ENCODE data around the gene SNCAIP. TPM values are rescaled to one million over a fixed set of nuclear protein-coding genes. Genes with fewer than 3 reads are reported as not detected.

The SNCAIP gene
- total RNA-seq, 2 donors from 2014 or later: 8.1 to 9.5 TPM

GRCh38 chr5:122322801-122323548 is 10.9 kb downstream of the SNCAIP start:
- TF ChIP-seq CTCF (IDR thresholded peaks at IDR 0.05): no peak
- H3K4me1 ChIP-seq: peaks cover 0 to 8% of the 10 kb centered on the region in 2 donors
- no peaks in the 10 kb centered on the region for H3K27me3 ChIP-seq
- H3K36me3 ChIP-seq: no peaks in the 10 kb centered on the region
- H3K9me3 ChIP-seq: no peaks in the 10 kb centered on the region
- no peak overlapping the region for H3K4me3 ChIP-seq
- DNase-seq (ENCODE audit: low spot score): no peak
- no peak overlapping the region for H3K27ac ChIP-seq

DNA sequence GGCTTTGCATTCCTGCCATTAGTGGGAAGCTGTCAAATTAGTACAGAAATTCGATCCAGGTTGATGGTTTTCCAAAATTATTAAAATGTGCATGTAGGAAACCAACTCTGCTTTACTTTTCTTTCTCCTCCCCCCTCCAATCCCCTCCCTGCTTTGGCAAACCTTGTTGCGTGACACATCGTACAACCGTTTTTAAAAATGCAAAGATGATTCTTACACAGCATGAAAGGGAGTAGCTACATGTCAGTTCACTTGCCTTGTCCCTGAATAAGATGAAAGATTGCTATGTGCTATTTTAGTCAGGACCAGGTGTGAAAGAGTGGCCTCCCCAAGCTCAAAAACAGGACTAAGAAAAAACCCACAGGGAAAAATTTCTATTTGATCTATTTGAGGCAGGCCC is 11.7 kb downstream of the SNCAIP start:
- H3K27ac ChIP-seq: no peak overlapping the region
- H3K9me3 ChIP-seq: no peaks in the 10 kb centered on the region
- no peak overlapping the region for H3K4me3 ChIP-seq
- H3K36me3 ChIP-seq: no peaks in the 10 kb centered on the region
- H3K27me3 ChIP-seq: no peaks in the 10 kb centered on the region
- TF ChIP-seq CTCF (IDR thresholded peaks at IDR 0.05): no peak
- peaks cover 0 to 8% of the 10 kb centered on the region in 2 donors for H3K4me1 ChIP-seq
- no peak for DNase-seq (ENCODE audit: low spot score)

- Histone ChIP-seq H3K27me3 (no peaks in the 10 kb centered on the region), H3K36me3 (no peaks in the 10 kb centered on the region), H3K4me1 (peaks cover 0 to 8% of the 10 kb centered on the region in 2 donors), H3K9me3 (no peaks in the 10 kb centered on the region), H3K4me3 (no peak overlapping the region), H3K27ac (no peak overlapping the region)
- TF ChIP-seq CTCF (IDR thresholded peaks at IDR 0.05): no peak
- DNase-seq (ENCODE audit: low spot score): no peak
Measured at GRCh38 chr5:122327110-122327509, 15.1 kb downstream of the SNCAIP start.

- H3K4me1 ChIP-seq: no peaks in the 10 kb centered on the region
- no peak overlapping the region for H3K27ac ChIP-seq
- DNase-seq (ENCODE audit: low spot score): no peak
- no peak for TF ChIP-seq CTCF (IDR thresholded peaks at IDR 0.05)
- H3K36me3 ChIP-seq: no peaks in the 10 kb centered on the region
- no peaks in the 10 kb centered on the region for H3K27me3 ChIP-seq
- H3K4me3 ChIP-seq: no peak overlapping the region
- H3K9me3 ChIP-seq: no peaks in the 10 kb centered on the region
Measured at GRCh38 chr5:122330881-122331280, 18.8 kb downstream of the SNCAIP start.

DNA sequence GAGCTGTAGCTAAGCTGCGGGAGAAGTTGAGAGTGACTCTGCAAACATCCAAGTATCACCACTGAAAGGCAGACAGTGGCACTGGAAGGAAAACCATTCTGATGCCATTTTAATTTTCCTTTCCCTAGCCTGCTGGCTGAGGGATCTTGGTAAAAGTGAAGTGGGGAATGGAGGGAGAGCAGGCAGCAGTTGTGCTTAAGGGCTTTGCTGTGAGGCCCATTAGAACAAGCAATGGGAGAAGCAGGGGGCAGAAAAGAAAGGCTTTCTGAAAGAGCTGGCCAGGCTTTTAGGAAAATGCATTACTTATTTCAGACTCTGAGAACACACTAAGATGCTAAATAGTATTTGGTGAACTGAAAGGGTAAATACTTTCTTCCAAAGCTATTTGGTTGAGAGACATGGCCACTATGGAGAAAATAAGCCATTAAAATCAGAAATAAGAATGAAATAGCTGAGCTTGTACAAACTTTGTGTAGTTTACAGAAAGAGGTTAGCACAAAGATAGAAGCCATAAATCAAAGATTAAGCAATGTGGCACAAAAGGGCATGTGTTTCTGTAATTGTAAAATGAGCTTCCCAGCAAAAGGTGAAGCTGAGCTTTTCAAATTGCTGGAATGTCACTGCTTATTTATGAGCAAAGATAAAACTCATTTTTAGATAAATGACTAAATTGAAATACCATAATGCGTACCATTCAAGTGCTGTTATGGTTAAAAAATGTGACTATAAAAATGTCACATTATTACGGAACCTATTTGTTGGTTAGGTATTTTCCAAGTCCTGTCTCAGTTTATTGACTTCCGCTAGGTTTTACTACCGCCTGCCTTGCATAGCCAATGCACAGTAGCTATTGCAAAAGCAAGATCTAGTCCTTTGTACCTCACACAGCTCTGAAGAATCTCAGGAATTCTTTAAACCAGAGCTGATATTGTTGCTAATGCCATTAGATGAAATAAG is 20.8 kb downstream of the SNCAIP start:
- Histone ChIP-seq H3K27me3 (no peaks in the 10 kb centered on the region), H3K4me1 (no peaks in the 10 kb centered on the region), H3K27ac (no peak overlapping the region), H3K36me3 (no peaks in the 10 kb centered on the region), H3K9me3 (no peaks in the 10 kb centered on the region), H3K4me3 (no peak overlapping the region)
- TF ChIP-seq CTCF (IDR thresholded peaks at IDR 0.05): no peak
- DNase-seq (ENCODE audit: low spot score): no peak

Data from right atrium auricular region (tissue), 2 donors.